HUES64 (cell line): Measurements from ENCODE around the gene TLN1.

ENCODE experiments used
- H3K27ac ChIP-seq: 2 replicates; pipeline ENCODE4 v1.7.0; 2013; ENCODE audit warnings: low read depth, low read length, inconsistent platforms
- H3K27me3 ChIP-seq: 2 replicates; pipeline ENCODE4 v1.6.1; 2013; ENCODE audit warnings: mild to moderate bottlenecking, low read length; ENCODE audit not compliant: insufficient read depth
- H3K36me3 ChIP-seq: 2 replicates; pipeline ENCODE4 v1.6.1; 2013; ENCODE audit warnings: mild to moderate bottlenecking, low read length; ENCODE audit not compliant: insufficient read depth
- H3K4me1 ChIP-seq: 2 replicates; pipeline ENCODE4 v1.6.1; 2013; ENCODE audit warnings: mild to moderate bottlenecking, low read length, moderate library complexity; ENCODE audit not compliant: insufficient read depth
- H3K4me3 ChIP-seq: 2 replicates; pipeline ENCODE4 v1.5.1; 2013; ENCODE audit warnings: mild to moderate bottlenecking, low read length, moderate library complexity
- H3K9ac ChIP-seq: 2 replicates; pipeline ENCODE4 v1.6.1; 2013; ENCODE audit warnings: mild to moderate bottlenecking, low read depth, low read length
- H3K9me3 ChIP-seq: 2 replicates; pipeline ENCODE4 v1.6.1; 2013; ENCODE audit warnings: low read depth, low read length; ENCODE audit not compliant: insufficient read depth
- WGBS: fragments of 150-250, 120-280 bp; methylation state at CpG from one replicate; pipeline ENCODE4 v1.1.7; 2013; ENCODE audit warnings: missing lambda C conversion rate; 5-methylcytosine and 5-hydroxymethylcytosine counted together

Gene TLN1

DNA sequence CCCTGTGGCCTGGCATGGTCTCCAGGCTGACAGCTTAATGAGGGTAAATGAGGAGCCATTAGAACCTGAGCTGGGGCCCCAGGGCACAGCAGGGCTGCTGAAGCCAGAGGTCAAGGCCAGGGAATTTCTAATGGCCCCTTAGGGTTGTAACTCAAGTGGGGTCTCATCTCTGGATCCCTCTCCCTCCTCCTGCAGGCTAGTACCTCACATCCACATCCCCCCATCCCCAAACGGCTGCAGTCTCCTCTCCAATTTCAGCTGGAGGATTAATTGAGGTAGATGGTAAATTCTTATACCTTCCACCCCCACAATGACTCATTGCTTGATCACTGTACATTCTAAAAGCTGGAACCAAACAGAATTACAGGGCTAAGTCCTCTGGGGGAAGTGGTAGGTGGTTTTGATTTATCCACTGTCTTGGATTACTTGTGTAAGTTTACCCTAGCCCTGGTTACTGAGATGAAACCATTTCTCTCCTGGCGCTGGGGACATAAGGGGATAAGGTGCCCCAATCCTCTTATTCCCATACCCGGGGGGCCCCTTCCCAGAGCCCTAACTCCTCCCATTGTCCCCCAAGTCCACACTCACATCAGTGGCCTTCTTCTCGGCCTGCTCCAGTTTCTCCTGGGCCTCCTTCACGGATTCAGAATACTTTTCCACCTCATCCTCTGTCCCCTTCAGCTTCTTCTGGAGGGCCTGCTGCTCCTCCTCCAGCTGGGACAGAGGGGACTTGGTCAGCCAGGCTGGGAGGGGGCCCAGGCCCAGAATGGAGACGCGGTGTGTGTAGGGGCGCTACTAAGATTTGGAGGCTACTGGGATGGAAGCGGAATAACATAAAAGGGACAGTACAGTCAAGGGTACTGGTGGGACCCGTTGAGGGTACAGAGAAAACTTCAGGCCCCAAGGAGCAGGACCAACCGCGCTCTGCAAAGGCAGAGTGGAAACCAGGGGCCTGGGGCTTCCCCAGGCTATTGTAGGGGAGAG is 43.1 kb downstream of the TLN1 start:
- H3K4me3 ChIP-seq: peak overlapping the region; percentile 77

DNA sequence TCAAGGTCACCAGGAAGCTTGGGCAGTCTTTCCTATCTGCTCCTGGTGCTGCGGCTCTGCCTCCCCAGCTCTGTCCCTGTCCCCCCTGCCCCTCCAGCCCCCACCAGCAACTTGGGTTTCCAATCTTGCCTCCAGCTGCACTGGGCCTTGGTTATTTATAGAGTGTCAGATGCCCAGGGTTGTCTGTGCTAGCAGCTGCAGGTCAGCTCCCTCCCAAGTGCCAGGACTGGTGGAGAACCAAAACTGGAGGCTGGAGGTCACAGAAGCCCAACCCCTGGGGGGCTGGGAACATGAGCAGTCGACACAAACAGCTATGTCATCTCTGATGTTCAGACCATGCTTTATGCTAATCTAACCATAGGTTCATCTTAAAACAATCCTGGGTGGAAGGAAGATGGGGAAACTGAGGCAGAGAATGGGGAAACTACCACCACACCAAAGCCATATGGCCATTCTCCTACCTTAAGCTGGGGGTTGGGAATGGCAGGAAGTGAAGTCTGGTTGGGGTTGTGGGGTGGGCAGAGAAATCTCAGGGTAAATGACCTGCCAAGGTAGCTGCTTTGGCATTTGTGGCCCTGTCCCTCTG is 43.9 kb downstream of the TLN1 start:
- Histone ChIP-seq H3K27me3 (no peaks in the 10 kb centered on the region), H3K4me1 (peaks cover 9% of the 10 kb centered on the region), H3K9me3 (no peaks in the 10 kb centered on the region), H3K36me3 (peaks cover 49% of the 10 kb centered on the region), H3K4me3 (peak overlapping the region; percentile 77), H3K9ac (peak overlapping the region; percentile 85; the same call in 1 of the 2 replicates), H3K27ac (no peak overlapping the region)
- 95% methylated on average over 2 of the region's 2 CpGs for WGBS

More for the DNA sequence above, 43.1 kb downstream of the TLN1 start:
- peak overlapping the region; percentile 85 for H3K9ac ChIP-seq
- peak overlapping the region; percentile 85 for H3K27ac ChIP-seq
- peaks cover 9% of the 10 kb centered on the region for H3K4me1 ChIP-seq
- no peaks in the 10 kb centered on the region for H3K27me3 ChIP-seq
- WGBS: 13% methylated on average over 11 of the region's 12 CpGs
- no peaks in the 10 kb centered on the region for H3K9me3 ChIP-seq
- H3K36me3 ChIP-seq: peaks cover 41% of the 10 kb centered on the region

DNA sequence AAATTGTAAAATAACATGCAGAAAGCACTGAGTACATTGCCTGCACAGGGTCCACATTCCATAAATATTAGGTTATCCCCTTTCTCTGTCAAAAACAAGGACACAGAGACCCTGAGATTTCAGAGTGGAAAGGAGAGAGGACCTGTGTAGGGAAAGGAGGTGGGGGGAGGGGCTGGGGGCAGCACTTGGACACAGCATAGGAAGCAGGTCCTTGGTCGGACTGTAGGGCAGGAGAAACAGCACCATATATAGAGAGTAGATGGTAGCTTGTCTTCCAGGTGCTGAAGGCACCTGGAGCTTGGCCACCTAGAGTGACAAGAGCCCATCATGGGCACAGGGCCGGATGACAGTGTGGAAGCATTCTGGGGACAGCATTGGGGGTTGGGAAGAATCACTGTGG is 44.7 kb downstream of the TLN1 start:
- Histone ChIP-seq H3K9ac (no peak overlapping the region), H3K4me1 (peaks cover 9% of the 10 kb centered on the region), H3K27me3 (no peaks in the 10 kb centered on the region), H3K36me3 (peaks cover 57% of the 10 kb centered on the region), H3K27ac (no peak overlapping the region), H3K9me3 (no peaks in the 10 kb centered on the region), H3K4me3 (no peak overlapping the region)
- 81% methylated on average over 2 of the region's 2 CpGs for WGBS

DNA sequence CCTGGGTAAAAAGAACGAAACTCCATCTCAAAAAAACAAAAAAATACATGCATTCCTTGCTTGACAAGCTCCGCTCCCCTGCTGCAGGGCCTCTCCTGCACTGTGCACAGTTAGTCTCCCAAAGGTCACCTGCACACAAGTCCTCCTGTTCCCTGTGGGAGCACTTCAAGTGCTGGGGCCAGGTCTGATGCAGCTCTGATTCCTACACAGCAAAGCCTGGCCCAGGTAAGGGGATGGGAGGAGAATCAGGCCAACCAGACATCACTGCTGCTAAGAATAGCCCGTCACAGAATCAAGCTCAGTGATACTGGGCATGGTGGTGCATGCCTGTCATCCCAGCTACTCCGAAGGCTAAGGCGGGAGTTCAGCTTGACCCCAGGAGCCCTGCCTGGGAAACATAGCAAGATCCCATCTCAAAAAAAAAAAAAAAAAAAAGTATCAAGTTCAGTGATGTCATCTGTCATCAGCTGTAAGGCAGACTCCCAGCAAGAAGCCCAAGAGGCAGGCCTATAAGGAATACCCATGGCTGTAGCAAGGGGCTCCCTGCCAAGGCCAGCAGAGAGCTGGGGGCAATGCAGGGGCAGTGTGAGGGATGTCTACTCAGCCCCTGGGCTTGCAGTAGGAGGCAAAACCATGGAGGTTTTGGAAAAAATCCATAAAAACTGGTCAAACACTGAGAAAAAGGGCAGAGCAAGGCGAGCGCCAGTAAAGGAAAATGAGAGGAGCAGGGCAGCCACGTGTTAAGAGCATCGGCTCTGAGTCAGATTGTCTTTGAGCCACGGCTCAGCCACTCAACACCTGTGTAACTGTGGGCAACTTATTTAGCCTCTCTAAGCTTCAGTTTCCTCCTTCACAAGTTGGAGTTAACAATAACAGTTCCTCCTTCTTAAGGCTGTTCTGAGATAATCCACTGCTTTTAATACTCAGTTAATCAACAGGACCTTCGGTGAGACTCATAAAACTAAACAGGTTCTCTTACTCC is 45.5 kb downstream of the TLN1 start:
- H3K27me3 ChIP-seq: no peaks in the 10 kb centered on the region
- H3K9ac ChIP-seq: no peak overlapping the region
- no peaks in the 10 kb centered on the region for H3K9me3 ChIP-seq
- 90% methylated on average over 11 of the region's 11 CpGs for WGBS
- no peak overlapping the region for H3K27ac ChIP-seq
- peaks cover 65% of the 10 kb centered on the region for H3K36me3 ChIP-seq
- H3K4me1 ChIP-seq: peaks cover 9% of the 10 kb centered on the region
- no peak overlapping the region for H3K4me3 ChIP-seq

DNA sequence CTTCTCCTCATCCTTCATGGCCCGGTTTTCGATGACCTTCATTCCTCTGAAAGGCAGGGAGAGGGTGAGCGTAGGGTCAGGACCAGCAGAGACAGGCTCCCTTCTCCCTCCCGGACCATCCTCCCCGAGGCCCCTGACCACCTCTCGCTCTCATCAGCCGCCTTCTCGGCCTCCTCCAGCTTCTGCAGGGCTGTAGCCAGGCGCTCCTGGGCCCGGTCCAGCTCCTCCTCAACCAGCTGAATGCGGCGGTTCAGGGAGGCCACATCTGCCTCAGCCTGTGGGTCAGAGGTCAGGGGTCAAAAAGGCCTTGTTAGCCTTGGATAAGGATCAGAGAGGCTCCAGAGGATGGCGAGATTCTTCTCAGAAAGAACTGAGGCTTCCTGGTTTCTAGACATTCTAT is 46.5 kb downstream of the TLN1 start:
- no peak overlapping the region for H3K27ac ChIP-seq
- H3K4me1 ChIP-seq: peaks cover 9% of the 10 kb centered on the region
- H3K9me3 ChIP-seq: no peaks in the 10 kb centered on the region
- 96% methylated on average over 13 of the region's 13 CpGs for WGBS
- H3K4me3 ChIP-seq: no peak overlapping the region
- H3K27me3 ChIP-seq: no peaks in the 10 kb centered on the region
- H3K36me3 ChIP-seq: peaks cover 66% of the 10 kb centered on the region
- H3K9ac ChIP-seq: no peak overlapping the region

DNA sequence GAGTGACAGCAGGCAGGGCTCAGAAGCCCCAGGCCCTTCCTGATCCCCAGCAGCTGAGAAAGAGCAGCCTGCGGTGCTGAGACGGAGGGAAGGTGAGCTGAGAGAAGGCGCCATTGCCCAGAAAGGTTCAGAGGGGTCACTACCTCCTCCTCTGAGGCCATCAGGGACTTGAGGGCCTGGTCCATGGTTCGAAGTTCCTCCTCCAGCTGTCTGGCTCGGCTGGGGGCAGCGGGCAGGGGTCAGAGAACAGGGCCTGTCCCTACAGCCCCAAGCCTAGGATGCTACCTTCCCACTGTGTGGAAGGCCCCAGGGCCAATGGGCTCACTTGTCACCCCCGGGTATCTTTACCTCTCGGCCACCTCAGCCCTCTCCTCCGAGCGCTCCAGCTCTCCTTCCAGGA is 47.1 kb downstream of the TLN1 start:
- Histone ChIP-seq H3K36me3 (peaks cover 66% of the 10 kb centered on the region), H3K27ac (no peak overlapping the region), H3K27me3 (no peaks in the 10 kb centered on the region), H3K9ac (no peak overlapping the region), H3K4me3 (no peak overlapping the region), H3K9me3 (no peaks in the 10 kb centered on the region), H3K4me1 (peaks cover 9% of the 10 kb centered on the region)
- 94% methylated on average over 10 of the region's 10 CpGs for WGBS

DNA sequence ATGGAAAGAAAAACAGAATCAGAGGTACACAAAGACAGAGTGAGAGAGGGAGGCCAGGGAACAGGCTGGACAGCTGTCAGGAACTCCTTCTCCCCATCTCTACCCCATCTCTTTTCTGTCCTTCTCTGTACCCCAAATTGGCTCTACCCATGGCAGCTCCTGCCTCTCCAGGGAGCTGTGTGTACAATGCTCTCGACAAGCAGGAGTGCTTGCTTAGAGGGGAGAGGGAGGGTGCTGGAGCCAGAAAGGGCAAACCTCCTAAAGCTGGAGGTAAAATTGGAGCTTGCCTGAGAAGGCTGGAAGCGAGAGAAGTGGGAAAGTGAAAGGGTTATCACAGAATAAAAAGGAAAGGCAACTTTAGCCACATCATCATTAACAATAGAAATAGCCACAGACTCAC is 48.7 kb downstream of the TLN1 start:
- Histone ChIP-seq H3K4me1 (peaks cover 3% of the 10 kb centered on the region), H3K9ac (no peak overlapping the region), H3K9me3 (no peaks in the 10 kb centered on the region), H3K27me3 (no peaks in the 10 kb centered on the region), H3K27ac (no peak overlapping the region), H3K36me3 (peaks cover 65% of the 10 kb centered on the region), H3K4me3 (no peak overlapping the region)
- WGBS: 95% methylated on average over 2 of the region's 2 CpGs

DNA sequence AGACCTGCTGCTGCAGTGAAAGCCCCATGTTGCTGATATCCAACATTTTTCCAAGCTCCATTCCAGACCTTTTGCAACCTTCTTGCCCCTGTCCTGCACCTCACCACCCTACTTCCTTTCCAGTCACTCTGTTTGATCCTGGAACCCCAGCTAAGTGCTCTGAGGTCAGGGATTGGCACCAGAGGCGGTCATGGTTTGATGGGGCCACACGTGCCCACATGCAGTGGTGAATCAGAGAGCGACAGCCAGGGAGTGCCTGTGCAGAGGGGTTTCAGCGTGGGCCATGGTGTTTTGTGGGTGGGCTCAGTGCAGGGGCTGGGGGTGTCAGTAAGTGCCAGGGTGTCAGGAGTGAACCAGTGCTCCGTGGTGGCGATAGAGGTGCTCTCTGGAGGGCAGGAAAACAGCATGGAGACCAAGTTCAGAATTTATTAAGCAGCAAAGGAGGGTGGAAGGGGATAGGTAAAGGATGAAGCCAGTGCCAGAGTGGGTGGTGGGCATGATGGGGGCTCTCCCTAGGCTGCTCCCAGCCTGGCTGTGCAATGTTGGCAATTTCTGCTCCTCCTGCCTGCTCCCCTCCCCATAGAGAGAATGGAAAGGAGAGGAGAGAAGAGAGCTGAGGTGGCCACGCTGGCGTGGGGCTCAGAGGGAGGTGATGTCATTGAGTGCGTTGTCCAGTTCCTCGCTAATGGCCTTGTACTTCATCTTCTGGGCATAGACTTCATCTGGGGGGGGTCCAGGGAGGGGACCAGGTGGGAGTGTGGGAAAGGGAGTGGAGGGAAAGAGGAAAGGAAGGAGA is 49.3 kb downstream of the TLN1 start:
- no peak overlapping the region for H3K27ac ChIP-seq
- H3K4me1 ChIP-seq: no peaks in the 10 kb centered on the region; the same call in 1 of the 2 replicates
- peaks cover 60% of the 10 kb centered on the region for H3K36me3 ChIP-seq
- H3K27me3 ChIP-seq: no peaks in the 10 kb centered on the region
- H3K9me3 ChIP-seq: no peaks in the 10 kb centered on the region
- H3K4me3 ChIP-seq: no peak overlapping the region
- WGBS: 94% methylated on average over 10 of the region's 10 CpGs
- H3K9ac ChIP-seq: no peak overlapping the region

DNA sequence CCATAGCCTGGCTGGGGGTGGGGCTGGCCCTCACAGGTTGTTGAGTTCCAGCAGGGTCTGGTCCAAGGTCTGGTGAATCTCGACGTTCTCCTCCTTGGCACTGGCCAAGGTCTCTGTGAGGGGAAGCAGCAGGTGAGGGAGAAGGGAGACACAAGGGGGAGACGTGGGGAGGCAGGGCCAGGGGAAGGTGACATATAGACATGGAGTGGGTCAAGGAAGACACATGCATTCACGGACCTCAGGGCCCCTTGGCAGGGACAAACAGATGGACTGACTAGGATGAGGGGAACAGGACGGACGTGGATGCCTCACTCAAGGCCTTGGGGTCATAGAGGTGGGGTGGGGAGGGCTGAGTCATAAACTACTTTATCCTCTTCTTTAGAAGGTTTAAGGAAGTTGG is 49.9 kb downstream of the TLN1 start:
- no peaks in the 10 kb centered on the region for H3K9me3 ChIP-seq
- H3K36me3 ChIP-seq: peaks cover 55% of the 10 kb centered on the region
- H3K27me3 ChIP-seq: no peaks in the 10 kb centered on the region

DNA sequence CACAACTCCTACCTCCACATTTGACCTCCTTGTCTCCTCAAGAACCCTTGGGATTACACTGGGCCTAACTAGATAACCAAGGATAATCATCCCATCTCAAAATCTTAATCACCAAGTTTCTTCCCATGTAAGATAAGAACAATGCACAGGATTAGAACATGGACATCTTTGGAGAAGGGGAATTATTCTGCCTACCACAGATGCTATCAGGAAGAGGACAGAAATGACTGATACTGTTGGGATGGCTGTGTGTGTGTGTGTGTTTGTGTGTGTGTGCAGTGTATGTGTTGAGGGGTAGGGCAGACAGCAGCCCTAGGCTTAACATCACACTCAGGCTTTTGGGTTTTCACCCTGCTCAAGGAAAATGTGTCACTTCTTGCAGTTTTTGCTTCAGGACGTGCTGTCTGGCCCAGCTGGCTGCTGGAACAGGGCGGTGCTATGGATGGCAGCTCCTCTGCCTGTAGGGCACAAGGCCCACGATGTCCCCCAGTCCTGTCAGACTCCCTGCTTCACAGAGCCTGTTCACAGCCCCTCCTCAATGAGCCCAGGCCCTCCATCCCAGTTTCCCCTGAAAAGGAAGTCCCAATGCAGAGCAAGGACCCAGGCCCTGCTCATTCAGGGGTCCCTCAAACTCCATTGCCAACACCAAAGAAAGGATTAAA is 50.5 kb downstream of the TLN1 start:
- no peak overlapping the region for H3K4me3 ChIP-seq
- H3K9ac ChIP-seq: no peak overlapping the region
- no peaks in the 10 kb centered on the region; the same call in 1 of the 2 replicates for H3K4me1 ChIP-seq
- H3K27ac ChIP-seq: peak overlapping the region; percentile 54; the same call in 1 of the 2 replicates
- 78% methylated on average over 3 of the region's 3 CpGs for WGBS
- H3K36me3 ChIP-seq: peaks cover 49% of the 10 kb centered on the region
- H3K27me3 ChIP-seq: peaks cover 1% of the 10 kb centered on the region; the same call in 1 of the 2 replicates
- no peaks in the 10 kb centered on the region for H3K9me3 ChIP-seq

More for the DNA sequence above, 49.9 kb downstream of the TLN1 start:
- Histone ChIP-seq H3K9ac (no peak overlapping the region), H3K4me3 (no peak overlapping the region), H3K27ac (no peak overlapping the region; the same call in 1 of the 2 replicates), H3K4me1 (no peaks in the 10 kb centered on the region; the same call in 1 of the 2 replicates)
- WGBS: 96% methylated on average over 6 of the region's 6 CpGs
